ENCODE data around the gene AKNAD1.
"Not testable (repeated sequence)": the region's sequence is repeated elsewhere in the genome, so short reads cannot be mapped to it uniquely, and the experiment has no call there.

AKNAD1 gene

GRCh38 chr1:108892356-108893140 lies 35.7 kb upstream of the AKNAD1 start:
- H3K4me3 ChIP-seq (ENCODE audit: low read depth, low read length): no peak overlapping the region
- peak; percentile 21 for DNase-seq (ENCODE audit: low read depth)
- TF ChIP-seq, protein P1, sequence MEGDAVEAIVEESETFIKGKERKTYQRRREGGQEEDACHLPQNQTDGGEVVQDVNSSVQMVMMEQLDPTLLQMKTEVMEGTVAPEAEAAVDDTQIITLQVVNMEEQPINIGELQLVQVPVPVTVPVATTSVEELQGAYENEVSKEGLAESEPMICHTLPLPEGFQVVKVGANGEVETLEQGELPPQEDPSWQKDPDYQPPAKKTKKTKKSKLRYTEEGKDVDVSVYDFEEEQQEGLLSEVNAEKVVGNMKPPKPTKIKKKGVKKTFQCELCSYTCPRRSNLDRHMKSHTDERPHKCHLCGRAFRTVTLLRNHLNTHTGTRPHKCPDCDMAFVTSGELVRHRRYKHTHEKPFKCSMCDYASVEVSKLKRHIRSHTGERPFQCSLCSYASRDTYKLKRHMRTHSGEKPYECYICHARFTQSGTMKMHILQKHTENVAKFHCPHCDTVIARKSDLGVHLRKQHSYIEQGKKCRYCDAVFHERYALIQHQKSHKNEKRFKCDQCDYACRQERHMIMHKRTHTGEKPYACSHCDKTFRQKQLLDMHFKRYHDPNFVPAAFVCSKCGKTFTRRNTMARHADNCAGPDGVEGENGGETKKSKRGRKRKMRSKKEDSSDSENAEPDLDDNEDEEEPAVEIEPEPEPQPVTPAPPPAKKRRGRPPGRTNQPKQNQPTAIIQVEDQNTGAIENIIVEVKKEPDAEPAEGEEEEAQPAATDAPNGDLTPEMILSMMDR (conservative IDR thresholded peaks at IDR 0.05; ENCODE audit: low read depth, low read length): no peak

GRCh38 chr1:108889706-108890384 lies 33.0 kb upstream of the AKNAD1 start:
- DNase-seq (ENCODE audit: low read depth): no peak
- TF ChIP-seq, protein P1 (conservative IDR thresholded peaks at IDR 0.05; ENCODE audit: low read depth, low read length): no peak
- no peak overlapping the region for H3K4me3 ChIP-seq (ENCODE audit: low read depth, low read length)

- not testable (repeated sequence) for H3K4me3 ChIP-seq (ENCODE audit: low read depth, low read length); DNase-seq (ENCODE audit: low read depth)
Observed at GRCh38 chr1:108889006-108889645, 32.2 kb upstream of the AKNAD1 start.

- no peak for DNase-seq (ENCODE audit: low read depth)
- TF ChIP-seq, protein P1 (conservative IDR thresholded peaks at IDR 0.05; ENCODE audit: low read depth, low read length): no peak
- no peak overlapping the region for H3K4me3 ChIP-seq (ENCODE audit: low read depth, low read length)
Observed at GRCh38 chr1:108886292-108886691, 29.4 kb upstream of the AKNAD1 start.

DNA sequence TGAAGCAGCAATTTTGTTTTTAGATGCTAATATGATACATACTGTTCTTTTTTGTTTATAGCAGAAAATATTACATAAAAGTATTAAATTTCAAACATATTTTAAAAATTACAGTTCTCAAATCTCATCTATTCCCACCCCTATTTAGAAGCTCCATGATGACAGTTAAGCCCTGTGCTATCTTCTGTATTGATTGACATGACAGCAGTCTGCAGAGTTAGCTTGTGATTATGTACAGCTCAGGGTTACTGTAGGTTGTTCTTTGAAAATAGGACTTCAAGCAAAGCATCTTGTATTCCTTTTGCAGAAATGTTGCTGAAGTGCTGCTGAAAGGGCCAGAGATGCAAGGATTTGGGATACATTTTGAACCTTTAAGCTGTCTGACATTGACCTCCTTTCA lies 28.1 kb upstream of the AKNAD1 start:
- no peak for DNase-seq (ENCODE audit: low read depth)
- no peak overlapping the region for H3K4me3 ChIP-seq (ENCODE audit: low read depth, low read length)
- TF ChIP-seq, protein P1 (conservative IDR thresholded peaks at IDR 0.05; ENCODE audit: low read depth, low read length): no peak

DNA sequence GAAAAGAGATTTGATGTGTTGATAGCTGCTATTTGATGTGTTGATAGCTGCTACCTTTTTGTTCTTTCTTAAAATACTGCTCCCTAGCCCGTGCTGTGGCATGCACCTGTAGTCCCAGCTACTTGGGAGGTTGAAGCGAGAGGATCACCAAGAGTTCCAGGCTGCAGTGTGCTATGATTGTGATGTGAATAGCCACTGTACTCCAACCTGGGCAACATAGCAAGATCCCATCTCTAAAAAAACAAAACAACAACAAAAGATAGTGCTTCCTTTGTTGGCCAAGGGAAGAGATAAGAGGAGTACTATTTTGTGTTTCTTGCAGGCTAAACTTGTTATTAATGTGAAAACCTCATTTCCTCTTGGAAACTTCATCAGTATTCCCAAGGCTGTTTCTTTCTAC lies 25.9 kb upstream of the AKNAD1 start:
- DNase-seq (ENCODE audit: low read depth): no peak
- TF ChIP-seq, protein P1 (conservative IDR thresholded peaks at IDR 0.05; ENCODE audit: low read depth, low read length): no peak
- no peak overlapping the region for H3K4me3 ChIP-seq (ENCODE audit: low read depth, low read length)

DNA sequence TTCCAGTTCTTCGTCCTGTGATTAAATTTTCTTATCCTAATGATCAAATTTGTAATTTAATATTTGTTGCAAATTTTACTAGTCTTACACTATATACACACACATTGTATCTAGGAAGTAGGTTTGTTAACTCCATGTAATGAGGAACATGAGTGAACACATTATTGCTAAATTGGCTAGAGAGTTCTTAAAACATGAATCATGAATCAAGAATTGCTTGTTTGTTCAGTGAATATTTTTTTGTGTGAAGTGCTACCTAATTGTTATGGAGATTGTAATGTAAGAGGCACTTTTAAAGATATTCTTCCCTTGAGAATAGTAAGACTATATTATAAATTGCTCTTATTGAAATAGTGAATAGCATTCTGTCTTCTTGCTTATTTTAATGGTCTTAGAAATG lies 24.5 kb upstream of the AKNAD1 start:
- H3K4me3 ChIP-seq (ENCODE audit: low read depth, low read length): no peak overlapping the region
- DNase-seq (ENCODE audit: low read depth): peak; percentile 52
- TF ChIP-seq, protein P1 (conservative IDR thresholded peaks at IDR 0.05; ENCODE audit: low read depth, low read length): no peak
